ENCODE results near the gene FBXO41. TPM values are rescaled to one million over a fixed set of nuclear protein-coding genes. Genes with fewer than 3 reads are reported as not detected.

The FBXO41 gene
- total and polyA plus RNA-seq, 2 experiments from 2014 or later: 0.44 to 1.1 TPM

GRCh38 chr2:73257425-73258125 lies 26.7 kb downstream of the FBXO41 start:
- Histone ChIP-seq H2AFZ (no peak overlapping the region), H3K9ac (no peak overlapping the region), H4K20me1 (ENCODE audit: insufficient read depth) (no peaks in the 10 kb centered on the region), H3K4me1 (ENCODE audit: insufficient read depth) (no peaks in the 10 kb centered on the region), H3K79me2 (ENCODE audit: insufficient read depth) (no peaks in the 10 kb centered on the region), H3K27me3 (replicated peaks; ENCODE audit: insufficient read depth) (no peaks in the 10 kb centered on the region), H3K9me2 (ENCODE audit: insufficient read depth) (no peaks in the 10 kb centered on the region), H3K27ac (no peak overlapping the region), H3K9me3 (ENCODE audit: low read depth) (no peaks in the 10 kb centered on the region), H3K4me2 (ENCODE audit: unreplicated experiment) (no peak overlapping the region), H3K4me3 (no peak overlapping the region), H3F3A (ENCODE audit: insufficient read depth) (no peaks in the 10 kb centered on the region; the same call in 1 of the 2 replicates), H3K36me3 (ENCODE audit: low read depth) (0 out of 2 replicates have a peak, but pooled peaks cover 17% of the 10 kb centered on the region)
- TF ChIP-seq EZH2 (IDR thresholded peaks at IDR 0.05; ENCODE audit: insufficient read depth, poor library complexity, severe bottlenecking): no peak
- no peak for TF ChIP-seq EZH2phosphoT487 (IDR thresholded peaks at IDR 0.05; ENCODE audit: insufficient read depth, low read depth)
- in situ Hi-C loops (cut with MboI): no loop called here
- 63% methylated on average over 10 of the region's 10 CpGs for WGBS, 2 experiments (ENCODE audit: low coverage in 1 of 2, low lambda C conversion rate in 2 of 2, missing lambda C conversion rate in 2 of 2)
- DNase-seq: no peak

GRCh38 chr2:73257021-73257420 lies 27.3 kb downstream of the FBXO41 start:
- Histone ChIP-seq H2AFZ (no peak overlapping the region), H3K9me2 (ENCODE audit: insufficient read depth) (no peaks in the 10 kb centered on the region), H3K36me3 (ENCODE audit: low read depth) (0 out of 2 replicates have a peak, but pooled peaks cover 18% of the 10 kb centered on the region), H3K9me3 (ENCODE audit: low read depth) (no peaks in the 10 kb centered on the region), H3K27me3 (replicated peaks; ENCODE audit: insufficient read depth) (no peaks in the 10 kb centered on the region), H3K4me3 (no peak overlapping the region), H3K79me2 (ENCODE audit: insufficient read depth) (no peaks in the 10 kb centered on the region), H4K20me1 (ENCODE audit: insufficient read depth) (no peaks in the 10 kb centered on the region), H3F3A (ENCODE audit: insufficient read depth) (no peaks in the 10 kb centered on the region; the same call in 1 of the 2 replicates), H3K4me2 (ENCODE audit: unreplicated experiment) (no peak overlapping the region), H3K27ac (no peak overlapping the region), H3K4me1 (ENCODE audit: insufficient read depth) (no peaks in the 10 kb centered on the region), H3K9ac (no peak overlapping the region)
- 80 to 88% methylated on average over 2 of the region's 2 CpGs for WGBS, 2 experiments (ENCODE audit: low coverage in 1 of 2, low lambda C conversion rate in 2 of 2, missing lambda C conversion rate in 2 of 2)
- TF ChIP-seq EZH2phosphoT487 (IDR thresholded peaks at IDR 0.05; ENCODE audit: insufficient read depth, low read depth) (no peak), EZH2 (IDR thresholded peaks at IDR 0.05; ENCODE audit: insufficient read depth, poor library complexity, severe bottlenecking) (no peak)
- in situ Hi-C loops (cut with MboI): no loop called here
- DNase-seq: no peak

- H3K4me2 ChIP-seq (ENCODE audit: unreplicated experiment): no peak overlapping the region
- TF ChIP-seq EZH2 (IDR thresholded peaks at IDR 0.05; ENCODE audit: insufficient read depth, poor library complexity, severe bottlenecking) (no peak), EZH2phosphoT487 (IDR thresholded peaks at IDR 0.05; ENCODE audit: insufficient read depth, low read depth) (no peak)
- H3K27me3 ChIP-seq (replicated peaks; ENCODE audit: insufficient read depth): no peaks in the 10 kb centered on the region
- H3F3A ChIP-seq (ENCODE audit: insufficient read depth): no peaks in the 10 kb centered on the region; the same call in 1 of the 2 replicates
- DNase-seq: no peak
- H3K4me3 ChIP-seq: no peak overlapping the region
- no peak overlapping the region for H3K27ac ChIP-seq
- H4K20me1 ChIP-seq (ENCODE audit: insufficient read depth): no peaks in the 10 kb centered on the region
- H2AFZ ChIP-seq: no peak overlapping the region
- no peak overlapping the region for H3K9ac ChIP-seq
- H3K4me1 ChIP-seq (ENCODE audit: insufficient read depth): no peaks in the 10 kb centered on the region
- in situ Hi-C loops (cut with MboI): no loop called here
- no peaks in the 10 kb centered on the region for H3K79me2 ChIP-seq (ENCODE audit: insufficient read depth)
- 0 out of 2 replicates have a peak, but pooled peaks cover 18% of the 10 kb centered on the region for H3K36me3 ChIP-seq (ENCODE audit: low read depth)
- WGBS, 2 experiments (ENCODE audit: low coverage in 1 of 2, low lambda C conversion rate in 2 of 2, missing lambda C conversion rate in 2 of 2): 50 to 67% methylated on average over 1 of the region's 1 CpG
- no peaks in the 10 kb centered on the region for H3K9me2 ChIP-seq (ENCODE audit: insufficient read depth)
- no peaks in the 10 kb centered on the region for H3K9me3 ChIP-seq (ENCODE audit: low read depth)
Observed at GRCh38 chr2:73256618-73256922, 27.7 kb downstream of the FBXO41 start.

DNA sequence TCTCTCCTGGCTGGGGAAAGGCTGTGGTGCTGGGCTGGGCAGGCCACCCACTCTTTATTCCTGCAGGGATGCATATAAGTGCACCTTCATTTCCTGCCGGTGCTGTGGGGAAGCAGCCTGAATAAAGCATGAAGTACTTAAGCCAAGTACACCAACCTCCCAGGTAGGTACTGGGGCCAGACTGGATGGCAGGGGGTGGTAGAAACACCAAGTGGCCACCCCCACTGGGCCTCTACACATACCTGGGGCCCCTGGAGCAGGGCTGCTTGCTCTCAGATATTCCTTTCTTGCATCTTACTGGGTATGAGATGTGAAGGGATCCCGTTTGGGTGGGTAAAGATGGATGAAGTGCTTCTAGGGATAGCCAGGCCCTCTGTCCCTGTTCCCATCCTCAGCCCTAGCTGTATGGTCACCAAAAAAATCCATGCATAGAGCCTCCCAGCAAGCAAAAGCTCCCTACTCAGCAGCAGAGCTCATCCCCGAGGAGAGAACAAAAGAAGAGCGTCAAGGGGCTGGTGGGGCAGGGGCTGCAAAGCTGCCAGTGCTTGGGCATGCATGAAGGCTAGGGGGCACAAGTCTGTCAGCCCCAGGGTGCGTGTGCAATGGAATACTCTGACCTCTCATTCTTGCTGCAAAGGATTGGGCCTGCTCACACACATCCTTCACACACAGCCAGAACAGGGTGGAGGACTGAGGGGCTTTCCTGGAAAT lies 28.2 kb downstream of the FBXO41 start:
- Histone ChIP-seq H3K9me3 (ENCODE audit: low read depth) (no peaks in the 10 kb centered on the region), H3F3A (ENCODE audit: insufficient read depth) (no peaks in the 10 kb centered on the region; the same call in 1 of the 2 replicates), H3K36me3 (ENCODE audit: low read depth) (0 out of 2 replicates have a peak, but pooled peaks cover 18% of the 10 kb centered on the region), H2AFZ (no peak overlapping the region), H3K79me2 (ENCODE audit: insufficient read depth) (no peaks in the 10 kb centered on the region), H3K4me3 (no peak overlapping the region), H3K9me2 (ENCODE audit: insufficient read depth) (no peaks in the 10 kb centered on the region), H4K20me1 (ENCODE audit: insufficient read depth) (no peaks in the 10 kb centered on the region), H3K27ac (no peak overlapping the region), H3K27me3 (replicated peaks; ENCODE audit: insufficient read depth) (no peaks in the 10 kb centered on the region), H3K9ac (no peak overlapping the region), H3K4me2 (ENCODE audit: unreplicated experiment) (no peak overlapping the region), H3K4me1 (ENCODE audit: insufficient read depth) (no peaks in the 10 kb centered on the region)
- 33 to 43% methylated on average over 5 of the region's 5 CpGs for WGBS, 2 experiments (ENCODE audit: low coverage in 1 of 2, low lambda C conversion rate in 2 of 2, missing lambda C conversion rate in 2 of 2)
- TF ChIP-seq EZH2phosphoT487 (IDR thresholded peaks at IDR 0.05; ENCODE audit: insufficient read depth, low read depth): no peak
- no peak for TF ChIP-seq EZH2 (IDR thresholded peaks at IDR 0.05; ENCODE audit: insufficient read depth, poor library complexity, severe bottlenecking)
- in situ Hi-C loops (cut with MboI): no loop called here
- no peak for DNase-seq
